NCI-H345 treated with DMSO at 0.1 percent for 48 hours (cell line): ENCODE measurements around the gene KAZN.

Source experiments
- DNase-seq: peaks from one replicate; lab custom pipeline; 2025; ENCODE audit not compliant: unreplicated experiment; lab: John Stamatoyannopoulos, UW

Gene KAZN

GRCh38 chr1:14946011-14946359, 347.5 kb downstream of the KAZN start:
- no peak for DNase-seq

GRCh38 chr1:14946684-14947238, 348.3 kb downstream of the KAZN start:
- no peak for DNase-seq

- no peak for DNase-seq
These were observed 348.9 kb downstream of the KAZN start for GRCh38 chr1:14947421-14947820.

GRCh38 chr1:14948112-14948652, 349.7 kb downstream of the KAZN start:
- DNase-seq = no peak

- no peak for DNase-seq
These were observed 350.9 kb downstream of the KAZN start for GRCh38 chr1:14949270-14949835.

GRCh38 chr1:14949836-14950713, 351.6 kb downstream of the KAZN start:
- no peak for DNase-seq

GRCh38 chr1:14951766-14952165, 353.3 kb downstream of the KAZN start:
- DNase-seq = no peak

- DNase-seq = no peak
These were observed 354.3 kb downstream of the KAZN start for GRCh38 chr1:14952626-14953314.

- no peak for DNase-seq
These were observed 355.7 kb downstream of the KAZN start for GRCh38 chr1:14954210-14954609.

- no peak for DNase-seq
These were observed 356.4 kb downstream of the KAZN start for GRCh38 chr1:14954930-14955329.

- no peak for DNase-seq
These were observed 356.9 kb downstream of the KAZN start for GRCh38 chr1:14955402-14955801.

GRCh38 chr1:14955976-14956375, 357.5 kb downstream of the KAZN start:
- no peak for DNase-seq

- no peak for DNase-seq
These were observed 358.2 kb downstream of the KAZN start for GRCh38 chr1:14956579-14957195.

GRCh38 chr1:14957375-14958098, 359.1 kb downstream of the KAZN start:
- DNase-seq = no peak

GRCh38 chr1:14958249-14959058, 360.0 kb downstream of the KAZN start:
- DNase-seq = no peak

GRCh38 chr1:14959059-14959694, 360.7 kb downstream of the KAZN start:
- no peak for DNase-seq

GRCh38 chr1:14961661-14962267, 363.3 kb downstream of the KAZN start:
- DNase-seq = no peak

- DNase-seq = no peak
These were observed 363.9 kb downstream of the KAZN start for GRCh38 chr1:14962407-14962806.
